Left lung (tissue), 10 donors: ENCODE results near the gene TRIM65. TPM values are rescaled to one million over a fixed set of nuclear protein-coding genes. Genes with fewer than 3 reads are reported as not detected.

ENCODE experiments used
- ATAC-seq: fragments of 200-7000 bp; cut with Tn5 transposase; one replicate; pipeline ENCODE4 v1.9.1; 2020; ENCODE audit warnings: moderate library complexity
- DNase-seq, 4 donors: peaks; one replicate each; pipeline ENCODE4 v3.0.0-alpha.2; 2013 to 2020
- H3K27ac ChIP-seq, 2 donors: fragments of 200-600 bp; sonication (generic) in 1 of 2; one replicate each; pipeline versions ENCODE4 v1.5.0 to v1.8.0; 2020 to 2021
- H3K27me3 ChIP-seq, 2 donors: fragments of 200-600 bp; sonication (generic) in 1 of 2; one replicate each; pipeline versions ENCODE4 v1.5.0 to v1.8.0; 2020 to 2021
- H3K36me3 ChIP-seq, 2 donors: fragments of 200-600 bp; sonication (generic) in 1 of 2; one replicate each; pipeline versions ENCODE4 v1.5.0 to v1.8.0; 2020 to 2021
- H3K4me1 ChIP-seq, 2 donors: fragments of 200-600 bp; one replicate each; pipeline ENCODE4 v1.8.0; 2021
- H3K4me3 ChIP-seq, 2 donors: fragments of 200-600 bp; sonication (generic) in 1 of 2; one replicate each; pipeline versions ENCODE4 v1.5.0 to v1.8.0; 2020 to 2021; ENCODE audit warnings: mild to moderate bottlenecking in 1 of 2
- H3K9me3 ChIP-seq, 2 donors: fragments of 200-600 bp; sonication (generic) in 1 of 2; one replicate each; pipeline versions ENCODE4 v1.5.0 to v1.8.0; 2020 to 2021
- intact Hi-C, 2 donors: fragments of 100-400 bp; cut with DNase I; formaldehyde crosslinking; loops; one replicate each; pipeline versions ENCODE4 v1.11.2 to v1.14.2; 2022
- polyA plus RNA-seq, 6 donors: library from polyadenylated mRNA; unstranded; fragments of 120-200 nt; gene quantifications; one replicate each; pipeline ENCODE4 v1.2.1, GENCODE V29; 2013; ENCODE audit not compliant: insufficient read length in 6 of 6
- total RNA-seq, 2 donors: library from RNA; stranded (reverse); fragmentation: NEBNext Ultra II Directional; extraction: Animal tissue kit (Norgen Biotek cat#: 25700); gene quantifications; one replicate each; pipeline ENCODE4 v1.2.1, GENCODE V29; 2021
- TF ChIP-seq, protein P1 (sequence below), 2 donors: fragments of 200-600 bp; sonication (generic) in 1 of 2; IDR thresholded peaks; one replicate each; pipeline versions ENCODE4 v1.5.0 to v1.8.0; 2021; ENCODE audit warnings: antibody characterized with exemption in 2 of 2
- donor health status: DM: no; HTN: yes; CAD: no.
- donor health status: DM: no; HTN: no; CAD: no.

TRIM65 gene
- total and polyA plus RNA-seq, 8 donors = 15.8 to 35.1 (median 20.0) TPM

DNA sequence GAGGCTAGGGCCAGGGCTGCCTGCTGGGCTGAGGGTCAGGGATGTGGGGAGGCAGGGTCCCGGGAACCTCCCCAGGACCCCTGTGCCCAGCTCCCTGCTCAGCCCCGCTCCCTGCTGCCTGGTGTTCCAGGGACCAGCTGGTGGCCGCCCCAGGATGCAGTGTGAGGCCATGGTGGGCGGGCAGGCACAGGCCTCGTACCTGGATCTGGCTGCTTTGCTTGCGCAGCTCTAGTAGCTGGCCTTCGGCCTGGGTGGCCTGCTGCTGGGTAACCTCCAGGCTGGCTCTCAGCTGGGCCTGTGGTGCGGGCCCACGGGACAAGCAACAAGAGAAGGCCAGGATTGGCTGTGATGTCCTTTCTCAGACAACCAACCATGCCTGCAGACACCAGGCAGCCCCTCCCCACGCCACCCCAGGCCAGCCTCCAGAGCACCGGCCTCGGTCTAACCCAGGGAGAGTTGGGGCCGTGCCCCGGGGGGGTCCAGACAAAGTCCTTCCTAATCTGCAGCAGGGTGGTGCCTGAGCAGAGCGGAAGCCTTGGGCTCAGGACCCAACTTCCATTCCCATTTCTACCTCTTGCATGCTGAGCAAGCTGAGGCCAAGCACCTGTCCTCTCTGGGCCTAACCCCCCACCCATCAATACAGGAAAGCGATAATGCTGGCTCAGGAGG is 4.1 kb downstream of the TRIM65 start:
- ATAC-seq (no peak), DNase-seq (no peak)
- Histone ChIP-seq H3K36me3 (peaks cover 0 to 46% of the 10 kb centered on the region in 2 donors), H3K27me3 (no peaks in the 10 kb centered on the region), H3K4me3 (no peak overlapping the region), H3K27ac (no peak overlapping the region), H3K9me3 (no peaks in the 10 kb centered on the region), H3K4me1 (peaks cover 17 to 28% of the 10 kb centered on the region in 2 donors)
- intact Hi-C loops = loop anchor here in 1 of 2 donors (10.0 kb wide), 1 partner anchor 118 kb away; a partner anchor contains a TSS
- TF ChIP-seq, protein P1, sequence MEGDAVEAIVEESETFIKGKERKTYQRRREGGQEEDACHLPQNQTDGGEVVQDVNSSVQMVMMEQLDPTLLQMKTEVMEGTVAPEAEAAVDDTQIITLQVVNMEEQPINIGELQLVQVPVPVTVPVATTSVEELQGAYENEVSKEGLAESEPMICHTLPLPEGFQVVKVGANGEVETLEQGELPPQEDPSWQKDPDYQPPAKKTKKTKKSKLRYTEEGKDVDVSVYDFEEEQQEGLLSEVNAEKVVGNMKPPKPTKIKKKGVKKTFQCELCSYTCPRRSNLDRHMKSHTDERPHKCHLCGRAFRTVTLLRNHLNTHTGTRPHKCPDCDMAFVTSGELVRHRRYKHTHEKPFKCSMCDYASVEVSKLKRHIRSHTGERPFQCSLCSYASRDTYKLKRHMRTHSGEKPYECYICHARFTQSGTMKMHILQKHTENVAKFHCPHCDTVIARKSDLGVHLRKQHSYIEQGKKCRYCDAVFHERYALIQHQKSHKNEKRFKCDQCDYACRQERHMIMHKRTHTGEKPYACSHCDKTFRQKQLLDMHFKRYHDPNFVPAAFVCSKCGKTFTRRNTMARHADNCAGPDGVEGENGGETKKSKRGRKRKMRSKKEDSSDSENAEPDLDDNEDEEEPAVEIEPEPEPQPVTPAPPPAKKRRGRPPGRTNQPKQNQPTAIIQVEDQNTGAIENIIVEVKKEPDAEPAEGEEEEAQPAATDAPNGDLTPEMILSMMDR (IDR thresholded peaks at IDR 0.05) = no peak

DNA sequence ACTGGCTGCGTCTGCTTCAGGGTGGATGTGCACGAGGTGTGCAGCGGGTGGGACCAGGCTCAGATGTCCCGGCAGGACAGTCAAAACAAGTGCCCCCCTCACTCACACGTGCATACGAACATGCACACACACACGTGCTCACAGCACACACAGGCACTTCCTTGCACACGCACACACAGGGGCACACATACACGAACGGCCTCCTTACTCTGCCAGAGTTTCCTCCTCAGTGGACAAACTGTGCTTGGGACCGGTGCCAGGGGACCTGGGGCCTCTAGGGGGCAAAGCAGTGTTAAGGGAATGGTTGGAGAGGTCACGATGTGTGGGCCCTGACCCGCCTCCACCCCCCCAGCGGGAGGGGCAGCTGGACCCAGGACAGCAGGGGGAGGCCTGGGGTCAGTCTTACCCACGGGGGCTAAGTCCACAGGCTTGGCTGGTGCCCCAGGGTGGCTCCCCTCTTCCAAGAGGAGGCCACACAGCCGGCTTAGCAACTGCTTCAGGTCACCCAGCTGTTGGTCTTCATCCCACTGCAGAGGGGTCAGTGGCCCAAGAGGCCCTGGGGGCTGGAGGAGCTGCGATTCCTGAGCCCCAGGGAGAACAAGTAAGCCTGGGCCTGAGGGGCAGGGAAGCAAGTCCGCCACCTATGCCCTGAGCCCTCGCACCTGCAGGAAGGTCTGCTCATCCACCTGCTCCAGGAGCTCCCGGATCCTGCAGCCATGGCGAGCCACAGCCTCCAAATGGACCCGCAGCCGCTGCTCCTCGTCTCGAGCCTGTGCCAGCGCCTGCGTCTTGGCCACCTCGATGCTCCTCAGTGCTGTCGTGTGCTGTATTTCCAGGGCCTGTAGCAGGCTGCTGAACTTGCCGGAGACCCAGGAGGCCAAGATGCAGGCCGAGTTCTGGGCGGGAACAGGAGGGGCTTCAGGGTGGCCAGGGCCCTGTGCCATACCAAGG is 4.9 kb downstream of the TRIM65 start:
- Histone ChIP-seq H3K4me3 (no peak overlapping the region), H3K9me3 (no peaks in the 10 kb centered on the region), H3K27me3 (no peaks in the 10 kb centered on the region), H3K4me1 (peaks cover 14 to 22% of the 10 kb centered on the region in 2 donors), H3K27ac (no peak overlapping the region), H3K36me3 (peaks cover 0 to 46% of the 10 kb centered on the region in 2 donors)
- intact Hi-C loops = loop anchor here in 1 of 2 donors (10.0 kb wide), 1 partner anchor 117 kb away; a partner anchor contains a TSS
- ATAC-seq (no peak), DNase-seq (no peak)
- TF ChIP-seq, protein P1 (IDR thresholded peaks at IDR 0.05) = no peak

DNA sequence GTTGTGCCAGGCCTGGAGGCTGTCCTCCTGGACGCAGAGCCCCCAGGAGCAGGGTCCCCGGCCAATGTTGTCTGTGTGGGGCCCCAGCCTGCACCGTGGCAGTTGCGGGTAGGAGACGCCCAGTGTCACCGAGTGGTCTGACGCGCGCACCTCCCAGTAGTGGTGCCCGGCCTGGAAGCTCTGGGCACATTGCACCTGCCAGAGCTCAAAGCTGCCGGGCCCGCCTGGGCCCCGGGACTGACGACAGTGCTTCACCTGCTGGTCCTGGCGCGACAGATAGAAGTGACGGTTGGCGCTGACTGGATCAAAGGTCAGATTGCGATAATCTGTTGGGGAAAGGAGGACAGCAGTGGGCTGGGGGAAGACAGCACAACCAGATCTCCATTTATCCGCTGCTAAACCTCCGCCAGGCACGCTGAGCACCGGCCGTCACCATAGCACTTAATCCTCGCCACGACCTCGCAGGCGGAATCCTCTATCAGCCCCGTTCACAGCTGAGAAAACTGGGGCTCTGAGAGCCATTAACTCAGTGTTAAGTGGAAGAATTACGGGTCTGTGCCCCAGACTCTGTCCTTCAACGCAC is 5.6 kb downstream of the TRIM65 start:
- intact Hi-C loops = loop anchor here in 1 of 2 donors (10.0 kb wide), 1 partner anchor 116 kb away; a partner anchor contains a TSS
- DNase-seq (no peak), ATAC-seq (no peak)
- TF ChIP-seq, protein P1 (IDR thresholded peaks at IDR 0.05) = no peak
- Histone ChIP-seq H3K27ac (no peak overlapping the region), H3K4me1 (peaks cover 14 to 21% of the 10 kb centered on the region in 2 donors), H3K4me3 (no peak overlapping the region), H3K9me3 (no peaks in the 10 kb centered on the region), H3K36me3 (peaks cover 0 to 46% of the 10 kb centered on the region in 2 donors), H3K27me3 (no peaks in the 10 kb centered on the region)

DNA sequence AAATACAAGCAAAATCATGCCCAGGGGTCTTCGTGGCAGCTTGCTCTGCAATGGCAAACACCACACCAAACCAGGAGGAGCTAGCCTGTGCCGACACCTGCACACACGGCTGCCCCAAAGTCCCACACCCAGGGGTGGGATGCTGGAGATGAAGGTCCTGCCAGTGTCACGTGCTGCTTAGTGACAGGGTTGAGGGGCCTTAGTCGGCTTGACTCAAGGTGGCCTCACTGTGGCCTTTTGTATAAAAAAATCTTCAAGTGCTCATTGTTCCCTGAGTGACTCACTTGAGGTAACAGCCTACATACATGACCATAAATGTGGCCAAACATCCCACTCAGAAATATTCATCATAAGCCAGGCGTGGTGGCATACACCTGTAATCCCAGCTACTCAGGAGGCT is 7.3 kb downstream of the TRIM65 start:
- H3K27me3 ChIP-seq = no peaks in the 10 kb centered on the region
- H3K4me3 ChIP-seq = no peak overlapping the region
- H3K9me3 ChIP-seq = no peaks in the 10 kb centered on the region
- intact Hi-C loops = no loop called here
- peaks cover 0 to 46% of the 10 kb centered on the region in 2 donors for H3K36me3 ChIP-seq
- H3K4me1 ChIP-seq = peaks cover 0 to 7% of the 10 kb centered on the region in 2 donors
- TF ChIP-seq, protein P1 (IDR thresholded peaks at IDR 0.05) = no peak
- no peak overlapping the region for H3K27ac ChIP-seq
- ATAC-seq (no peak), DNase-seq (no peak)
